Measurements from ENCODE around the gene FHDC1.

FHDC1 gene

GRCh38 chr4:153008578-153009199, 72.6 kb downstream of the FHDC1 start:
- peak; percentile 36 for DNase-seq (ENCODE audit: low spot score)
- no peak for TF ChIP-seq CTCF (IDR thresholded peaks at IDR 0.05; ENCODE audit: extremely low read depth, missing control alignments)

DNA sequence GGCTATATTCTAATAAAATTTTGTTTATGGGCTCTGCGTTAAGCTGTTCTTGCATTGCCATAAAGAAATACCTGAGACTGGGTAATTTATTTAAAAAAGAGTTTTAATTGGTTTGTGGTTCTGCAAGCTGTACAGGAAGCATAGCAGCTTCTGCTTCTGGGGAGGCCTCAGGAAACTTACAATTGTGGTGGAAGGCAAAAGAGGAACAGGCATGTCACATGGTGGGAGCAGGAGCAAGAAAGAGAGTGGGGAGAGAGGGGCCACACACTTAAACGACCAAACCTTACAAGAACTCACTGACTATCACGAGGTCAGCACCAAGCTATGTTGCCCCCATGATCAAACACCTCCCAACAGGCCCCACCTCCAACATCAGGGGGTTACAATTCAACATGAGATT, 74.0 kb downstream of the FHDC1 start:
- no peak for DNase-seq (ENCODE audit: low spot score)
- TF ChIP-seq CTCF (IDR thresholded peaks at IDR 0.05; ENCODE audit: extremely low read depth, missing control alignments), result no peak

- TF ChIP-seq CTCF (IDR thresholded peaks at IDR 0.05; ENCODE audit: extremely low read depth, missing control alignments), result no peak
- DNase-seq (ENCODE audit: low spot score), result no peak
Measured at GRCh38 chr4:153013202-153013977, 77.3 kb downstream of the FHDC1 start.

GRCh38 chr4:153014460-153014859, 78.3 kb downstream of the FHDC1 start:
- DNase-seq (ENCODE audit: low spot score), result no peak
- TF ChIP-seq CTCF (IDR thresholded peaks at IDR 0.05; ENCODE audit: extremely low read depth, missing control alignments), result no peak

GRCh38 chr4:153016592-153016991, 80.5 kb downstream of the FHDC1 start:
- no peak for DNase-seq (ENCODE audit: low spot score)
- no peak for TF ChIP-seq CTCF (IDR thresholded peaks at IDR 0.05; ENCODE audit: extremely low read depth, missing control alignments)

GRCh38 chr4:153018031-153018430, 81.9 kb downstream of the FHDC1 start:
- DNase-seq (ENCODE audit: low spot score), result no peak
- no peak for TF ChIP-seq CTCF (IDR thresholded peaks at IDR 0.05; ENCODE audit: extremely low read depth, missing control alignments)

DNA sequence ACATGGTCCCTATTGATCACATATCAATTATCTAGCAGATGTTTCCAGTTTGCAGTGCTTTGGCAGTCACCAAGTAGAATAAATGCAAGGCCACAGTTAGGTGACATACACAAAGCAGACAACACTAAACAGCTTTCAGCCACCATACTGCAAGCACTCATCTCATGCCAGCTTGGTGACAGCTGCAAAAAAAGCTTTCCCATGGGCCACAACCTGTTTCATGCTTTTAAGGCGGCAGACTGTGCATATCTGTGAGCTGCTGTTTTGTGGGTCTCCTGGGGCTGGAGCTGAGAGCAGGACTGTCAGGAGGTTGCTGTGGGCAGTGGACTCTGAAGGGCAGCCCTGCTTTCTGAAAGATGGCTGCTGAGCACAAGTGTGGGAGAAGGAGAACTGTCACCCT, 82.6 kb downstream of the FHDC1 start:
- no peak for DNase-seq (ENCODE audit: low spot score)
- TF ChIP-seq CTCF (IDR thresholded peaks at IDR 0.05; ENCODE audit: extremely low read depth, missing control alignments), result no peak

All from GM20000 (cell line).